22Rv1 (cell line): Measurements from ENCODE around the gene BLOC1S4.

Source experiments
- ZFX ChIP-seq: fragments of 450-650 bp; IDR thresholded peaks from 2 replicates; pipeline ENCODE4 v1.6.1; 2017; ENCODE audit warnings: antibody characterized with exemption, borderline replicate concordance
- TF ChIP-seq, protein P1 (sequence below): fragments of 450-650 bp; IDR thresholded peaks from 2 replicates; pipeline ENCODE4 v1.5.1; 2017; ENCODE audit warnings: mild to moderate bottlenecking

DNA sequence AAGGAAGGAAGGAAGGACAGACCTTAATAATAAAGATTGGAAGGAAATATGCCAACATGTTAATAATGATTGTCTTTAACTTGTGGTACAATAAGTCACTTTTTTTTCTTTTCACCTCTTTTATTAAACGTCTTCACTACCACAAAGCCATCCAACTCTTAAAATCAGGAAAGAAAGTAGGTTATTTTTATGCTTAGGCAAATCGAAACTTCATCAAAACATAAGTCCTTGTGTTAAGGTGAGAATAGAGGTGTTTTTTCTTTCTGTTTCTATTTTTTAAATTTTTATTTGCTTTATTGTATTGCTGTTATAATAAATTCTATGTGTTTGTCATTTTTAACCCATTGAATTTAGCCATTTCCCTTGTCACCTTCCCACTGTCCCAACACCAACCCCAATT is 26.5 kb downstream of the BLOC1S4 start:
- TF ChIP-seq, protein P1, sequence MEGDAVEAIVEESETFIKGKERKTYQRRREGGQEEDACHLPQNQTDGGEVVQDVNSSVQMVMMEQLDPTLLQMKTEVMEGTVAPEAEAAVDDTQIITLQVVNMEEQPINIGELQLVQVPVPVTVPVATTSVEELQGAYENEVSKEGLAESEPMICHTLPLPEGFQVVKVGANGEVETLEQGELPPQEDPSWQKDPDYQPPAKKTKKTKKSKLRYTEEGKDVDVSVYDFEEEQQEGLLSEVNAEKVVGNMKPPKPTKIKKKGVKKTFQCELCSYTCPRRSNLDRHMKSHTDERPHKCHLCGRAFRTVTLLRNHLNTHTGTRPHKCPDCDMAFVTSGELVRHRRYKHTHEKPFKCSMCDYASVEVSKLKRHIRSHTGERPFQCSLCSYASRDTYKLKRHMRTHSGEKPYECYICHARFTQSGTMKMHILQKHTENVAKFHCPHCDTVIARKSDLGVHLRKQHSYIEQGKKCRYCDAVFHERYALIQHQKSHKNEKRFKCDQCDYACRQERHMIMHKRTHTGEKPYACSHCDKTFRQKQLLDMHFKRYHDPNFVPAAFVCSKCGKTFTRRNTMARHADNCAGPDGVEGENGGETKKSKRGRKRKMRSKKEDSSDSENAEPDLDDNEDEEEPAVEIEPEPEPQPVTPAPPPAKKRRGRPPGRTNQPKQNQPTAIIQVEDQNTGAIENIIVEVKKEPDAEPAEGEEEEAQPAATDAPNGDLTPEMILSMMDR: no peak
- no peak for TF ChIP-seq ZFX
